ENCODE data around the gene SYTL4.

The SYTL4 gene

DNA sequence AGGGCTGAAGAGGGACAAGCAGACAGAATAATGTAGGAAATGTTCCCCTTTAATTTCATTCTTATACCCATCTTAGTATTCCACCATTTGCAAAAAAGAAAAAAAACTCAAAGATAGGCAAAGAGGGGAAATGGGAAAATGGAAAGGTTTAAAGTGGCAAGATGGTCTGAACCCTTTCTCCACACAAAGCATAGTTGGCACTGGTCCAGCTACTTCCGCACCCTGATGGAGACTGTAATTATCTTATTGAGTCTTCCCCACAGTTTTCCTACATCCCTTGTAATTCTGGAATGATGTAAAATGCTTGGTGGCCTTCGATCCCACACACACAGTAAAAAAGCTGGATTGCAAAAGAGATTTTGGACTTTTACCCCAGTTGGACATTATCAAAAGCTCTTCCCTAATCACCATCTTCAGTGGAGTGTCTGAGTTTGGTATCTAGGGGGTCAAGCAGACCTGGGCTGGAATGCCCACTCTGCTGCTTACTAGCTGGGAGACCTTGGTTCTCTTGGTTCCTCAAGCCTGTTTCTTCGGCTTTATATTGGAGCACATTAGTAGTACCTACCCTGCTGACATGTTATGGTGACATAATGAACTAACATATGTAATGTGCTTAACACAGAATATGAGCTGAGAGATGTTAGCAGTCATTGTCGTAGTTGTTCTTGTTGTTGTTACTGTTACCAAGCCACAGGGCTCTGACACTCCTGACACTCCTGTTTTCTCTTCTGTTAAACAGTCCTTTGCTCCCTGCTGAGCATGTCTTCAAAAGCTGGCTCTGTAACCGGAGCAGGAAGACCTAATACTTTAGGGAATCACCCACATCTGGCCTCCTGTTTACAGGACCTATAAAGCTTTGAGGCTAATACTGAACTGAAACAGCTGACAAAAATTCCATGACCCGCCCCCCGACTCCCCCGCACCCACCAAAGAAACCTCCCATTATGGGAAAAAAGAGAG is 83.2 kb downstream of the SYTL4 start:
- peak; percentile 49 for DNase-seq (ENCODE audit: low spot score)

DNA sequence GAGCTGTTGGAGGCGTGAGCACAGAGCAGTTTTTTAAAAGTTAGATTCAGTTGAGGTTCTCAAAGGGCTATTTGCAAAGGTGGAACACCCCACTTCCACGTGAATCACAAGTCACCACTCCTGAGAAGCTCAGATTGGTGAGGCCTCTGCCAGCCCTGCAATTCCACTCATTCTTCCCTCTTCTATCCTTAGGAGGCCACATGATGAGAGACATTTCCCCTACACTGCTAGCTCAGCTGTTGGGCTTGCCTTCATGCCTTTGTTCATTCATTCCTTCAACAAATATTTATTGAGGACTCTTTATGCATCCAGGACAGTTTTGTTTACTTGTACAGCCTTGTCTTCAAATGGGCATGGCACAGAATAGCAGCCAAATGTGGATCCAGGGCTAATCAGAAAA is 84.2 kb downstream of the SYTL4 start:
- DNase-seq (ENCODE audit: low spot score) = no peak

DNA sequence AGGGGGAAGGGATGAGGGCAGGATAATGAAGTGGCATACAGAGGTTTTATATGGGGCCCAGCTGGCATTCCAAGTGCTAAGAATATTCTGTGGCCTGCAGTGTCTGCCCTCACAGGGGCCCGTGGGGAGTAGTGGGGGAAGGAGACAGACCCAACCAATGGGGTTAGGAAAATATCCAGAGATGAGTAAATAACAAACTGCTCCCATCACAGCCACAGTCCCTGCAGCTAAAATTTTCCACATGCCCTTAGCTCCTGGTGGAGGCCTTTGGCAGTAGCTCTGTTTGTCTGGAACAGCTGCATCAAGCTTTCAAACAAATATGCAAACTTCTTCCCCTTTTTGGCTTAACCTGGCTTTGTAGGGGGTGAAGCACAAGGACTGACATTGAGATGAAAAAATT is 84.8 kb downstream of the SYTL4 start:
- DNase-seq (ENCODE audit: low spot score) = peak; percentile 29

DNA sequence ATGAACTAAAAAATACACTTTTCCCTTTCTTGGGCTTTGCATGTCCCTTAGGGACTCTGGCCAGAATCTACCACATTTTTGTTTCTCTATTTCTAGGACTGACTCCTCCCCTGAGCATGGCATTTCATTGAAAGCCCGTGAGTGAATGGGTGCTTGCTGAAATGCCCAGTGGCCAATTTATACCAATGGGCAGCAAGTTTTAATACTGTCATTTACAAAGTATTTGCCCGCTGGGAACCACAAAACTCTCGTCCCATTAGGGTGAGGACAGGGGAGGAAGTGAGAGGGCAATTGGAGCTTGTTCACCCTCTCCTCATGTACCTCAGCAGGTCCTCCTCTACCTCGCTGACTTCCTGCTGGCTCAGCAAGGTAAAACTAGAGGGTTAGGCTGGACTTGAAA is 86.8 kb downstream of the SYTL4 start:
- no peak for DNase-seq (ENCODE audit: low spot score)

DNA sequence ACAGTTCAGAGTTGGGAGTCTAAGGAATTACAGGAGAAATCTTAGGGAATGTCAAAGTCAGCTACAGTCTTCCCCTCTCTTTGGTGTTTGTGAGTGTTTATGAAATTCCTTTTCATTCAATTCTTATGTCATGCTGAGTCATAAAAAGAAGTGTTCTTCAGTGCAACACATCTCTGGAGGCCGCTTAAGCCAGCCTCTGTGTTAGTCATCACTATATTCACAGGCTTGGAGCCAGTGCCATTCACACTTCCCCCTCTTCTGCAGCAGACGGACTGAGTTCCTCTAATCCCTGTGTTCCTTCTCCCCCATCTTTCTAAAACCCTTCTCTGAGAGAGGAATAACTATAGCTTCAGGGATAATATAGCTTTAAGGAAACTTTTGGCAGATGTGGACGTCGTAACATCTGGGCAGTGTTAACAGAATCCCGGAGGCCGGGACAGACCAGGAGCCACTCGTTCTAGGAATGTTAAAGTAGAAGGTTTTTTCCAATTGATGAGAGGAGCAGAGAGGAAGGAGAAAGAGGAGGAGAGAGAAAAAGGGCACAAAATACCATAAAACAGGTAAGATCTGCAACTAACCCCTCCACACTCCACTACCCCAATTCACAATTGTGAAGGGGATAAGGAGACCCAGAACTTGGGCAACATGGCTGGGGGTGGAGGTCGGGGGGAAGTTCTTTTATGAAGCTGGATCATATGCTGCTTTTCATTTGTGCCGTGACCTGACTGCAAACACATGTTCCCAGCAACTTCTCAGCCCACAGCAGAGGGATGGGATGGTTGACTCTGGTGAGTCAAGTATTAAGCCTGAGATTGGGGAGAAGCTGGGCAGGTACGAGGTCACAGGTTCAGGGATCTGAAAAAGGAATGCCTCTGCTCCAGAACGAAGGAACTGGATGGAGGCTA is 87.7 kb downstream of the SYTL4 start, which contains the start of gene SRPX2:
TSS of gene SRPX2 (plus strand) at position 244 of the 905 bp plus-strand sequence. CDS start 2,124 bp downstream, outside the sequence.
- peak; percentile 72 for DNase-seq (ENCODE audit: low spot score)

DNA sequence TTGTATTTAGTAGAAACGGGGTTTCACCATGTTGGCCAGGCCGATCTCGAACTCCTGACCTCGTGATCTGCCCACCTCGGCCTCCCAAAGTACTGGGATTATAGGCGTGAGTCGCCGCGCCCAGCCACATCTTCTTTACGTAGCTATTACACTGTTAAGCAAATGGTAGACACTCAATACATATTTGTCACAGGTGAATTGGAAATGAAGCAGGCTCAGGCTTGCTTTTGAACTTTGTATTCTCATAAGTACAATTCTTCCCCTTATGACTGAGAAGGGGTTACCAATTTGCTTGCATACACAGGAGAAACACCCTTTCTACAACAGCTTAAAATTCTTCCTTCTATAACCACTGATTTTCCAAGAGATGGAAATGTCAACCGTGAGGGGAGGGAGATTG is 88.7 kb downstream of the SYTL4 start:
- no peak for DNase-seq (ENCODE audit: low spot score)

DNA sequence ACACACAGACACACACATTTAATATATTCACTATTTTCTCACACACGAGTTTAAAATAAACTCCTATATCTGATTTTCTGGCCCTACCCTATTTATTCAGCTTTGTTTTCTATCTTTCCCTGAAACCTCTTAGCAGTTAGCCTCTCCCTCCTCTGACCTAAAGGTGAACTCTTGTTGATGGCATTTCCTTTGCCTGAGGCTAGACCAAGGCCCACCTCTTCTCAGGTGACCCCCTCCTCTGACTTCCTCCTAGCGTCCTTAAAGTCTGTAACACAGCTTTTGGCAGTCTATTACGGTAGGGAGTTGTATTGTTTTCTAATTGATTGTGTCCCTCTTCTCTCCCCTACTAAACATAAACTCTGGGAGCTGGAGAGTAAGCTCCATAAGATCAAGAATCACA is 89.6 kb downstream of the SYTL4 start:
- DNase-seq (ENCODE audit: low spot score) = no peak

DNA sequence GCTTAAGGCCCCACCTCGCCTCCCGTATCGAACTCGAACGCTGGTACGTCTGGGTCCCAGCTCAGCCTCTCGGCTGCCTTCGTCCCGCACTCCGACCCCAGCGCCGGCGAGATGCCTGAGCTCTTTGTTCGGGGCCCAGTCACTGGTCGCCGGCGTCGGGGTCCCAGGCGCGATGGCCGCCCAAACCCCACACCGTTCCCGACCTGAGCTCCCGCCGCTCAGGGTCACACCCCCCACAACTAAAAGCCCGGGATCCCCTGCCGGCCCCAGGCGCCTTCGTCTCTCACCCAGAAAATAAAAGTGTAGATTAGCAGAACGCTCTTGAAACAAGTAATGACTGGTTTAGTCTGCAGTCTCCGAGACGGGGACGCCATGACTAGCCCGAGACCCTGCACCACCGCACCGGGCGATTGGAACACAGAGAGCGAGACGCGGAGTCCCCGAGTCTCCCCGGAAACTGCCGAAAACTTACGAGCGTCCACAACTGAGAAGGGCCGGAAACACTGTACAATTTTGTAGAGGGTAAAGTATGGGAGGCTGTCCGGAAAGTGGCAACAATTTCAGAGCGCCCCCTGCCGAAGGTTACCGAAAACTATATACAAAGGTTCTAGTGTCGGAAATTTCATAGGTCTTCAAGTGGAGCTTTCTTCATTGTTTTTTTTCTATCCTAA is 95.5 kb downstream of the SYTL4 start, which contains the start of gene TSPAN6:
TSS of gene TSPAN6 (minus strand) at position 486 of the 671 bp plus-strand sequence. CDS start at position 374, 112 bp downstream.
- DNase-seq (ENCODE audit: low spot score) = peak; percentile 81

DNA sequence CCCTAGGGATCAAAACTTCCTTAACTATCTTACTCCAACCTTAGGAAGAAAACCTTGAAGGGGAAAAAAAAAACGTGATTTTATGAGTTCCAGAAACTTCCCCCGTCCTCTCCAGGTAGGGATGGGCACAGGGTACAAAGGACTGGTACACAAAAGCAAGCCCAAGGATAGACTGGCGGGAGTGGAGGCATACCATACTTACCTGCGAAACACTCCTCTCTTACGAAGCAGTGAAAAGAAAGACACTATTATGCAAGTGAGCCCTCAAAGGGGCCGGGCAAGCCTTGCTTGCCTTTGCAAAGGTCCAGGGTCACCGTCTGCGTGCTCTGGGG is 96.0 kb downstream of the SYTL4 start:
- no peak for DNase-seq (ENCODE audit: low spot score)

DNA sequence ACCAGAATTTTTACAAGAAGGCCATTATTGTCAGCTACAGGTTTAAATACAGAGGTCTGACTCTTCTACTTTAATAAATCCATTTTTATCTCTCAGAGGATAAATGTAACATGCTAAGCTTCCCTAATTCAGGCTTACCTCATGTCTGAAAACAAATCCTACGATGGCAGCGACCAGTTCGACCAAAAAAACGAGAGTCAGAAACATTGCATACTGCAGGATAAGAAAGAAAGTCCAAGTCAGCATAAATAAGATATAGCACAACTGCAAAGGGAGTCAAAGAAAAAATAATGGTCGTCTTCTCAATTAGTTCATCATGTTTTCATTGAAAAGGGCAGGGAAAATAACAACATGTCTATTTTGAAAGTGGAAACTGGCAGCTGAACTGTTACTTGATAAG is 96.9 kb downstream of the SYTL4 start:
- DNase-seq (ENCODE audit: low spot score) = no peak

DNA sequence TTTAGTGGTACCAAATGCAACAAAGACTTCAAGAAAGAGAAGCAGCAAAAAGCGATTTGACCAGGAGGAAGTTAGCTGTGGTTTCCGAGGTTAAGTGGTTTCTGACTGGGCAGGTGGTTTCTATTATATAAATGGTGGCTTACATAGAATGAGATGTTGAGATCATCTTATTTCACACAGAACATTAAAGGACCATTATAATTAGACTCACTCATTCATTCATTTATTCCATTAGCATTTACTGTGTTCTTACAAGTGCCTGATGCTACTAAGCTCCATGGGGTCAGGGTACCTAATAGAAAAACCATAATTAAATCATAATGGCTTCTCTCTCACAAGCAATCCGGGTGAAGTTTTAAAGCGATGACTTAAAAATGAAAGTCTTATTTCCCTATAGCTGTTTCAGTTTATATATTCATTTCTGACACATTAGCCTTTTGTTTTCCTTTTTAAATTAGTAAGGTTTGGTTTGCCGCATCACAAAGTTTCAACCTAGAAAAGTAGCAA is 105.9 kb downstream of the SYTL4 start:
- no peak for DNase-seq (ENCODE audit: low spot score)
